HEK293T (cell line): ENCODE data around the gene TST.

Source experiments
- ARNT ChIP-seq: fragments of 450-650 bp; IDR thresholded peaks from 2 replicates; pipeline ENCODE4 v1.6.1; 2017; ENCODE audit warnings: mild to moderate bottlenecking
- BHLHE40 ChIP-seq: fragments of 450-650 bp; IDR thresholded peaks from 2 replicates; pipeline ENCODE4 v1.6.1; 2016; ENCODE audit warnings: mild to moderate bottlenecking, moderate library complexity, borderline replicate concordance
- ELF4 ChIP-seq: fragments of 450-650 bp; IDR thresholded peaks from 2 replicates; pipeline ENCODE4 v1.6.1; 2017; ENCODE audit warnings: antibody characterized with exemption
- FOXK2 ChIP-seq: fragments of 450-650 bp; IDR thresholded peaks from 2 replicates; pipeline ENCODE4 v1.6.1; 2016; ENCODE audit warnings: mild to moderate bottlenecking
- FOXM1 ChIP-seq: fragments of 450-650 bp; IDR thresholded peaks from 2 replicates; pipeline ENCODE4 v1.6.1; 2017; ENCODE audit warnings: mild to moderate bottlenecking, borderline replicate concordance
- NFRKB ChIP-seq: fragments of 450-650 bp; IDR thresholded peaks from 2 replicates; pipeline ENCODE4 v1.6.1; 2016; ENCODE audit warnings: mild to moderate bottlenecking, moderate library complexity
- SP1 ChIP-seq: fragments of 450-650 bp; IDR thresholded peaks from 2 replicates; pipeline ENCODE4 v1.6.1; 2017
- TARDBP ChIP-seq: fragments of 450-650 bp; IDR thresholded peaks from 2 replicates; pipeline ENCODE4 v1.6.1; 2016

GRCh38 chr22:37064553-37064952, 45.3 kb upstream of the TST start:
- TF ChIP-seq BHLHE40: no peak
- no peak for TF ChIP-seq ELF4
- TF ChIP-seq TARDBP: no peak
- TF ChIP-seq FOXM1: no peak
- no peak for TF ChIP-seq SP1
- TF ChIP-seq FOXK2: no peak
- TF ChIP-seq NFRKB: no peak
- no peak for TF ChIP-seq ARNT
